ENCODE results near the gene STMN3. TPM values are rescaled to one million over a fixed set of nuclear protein-coding genes. Genes with fewer than 3 reads are reported as not detected.

The STMN3 gene
- total RNA-seq = 27.2 and 36.7 TPM in 2 replicates

DNA sequence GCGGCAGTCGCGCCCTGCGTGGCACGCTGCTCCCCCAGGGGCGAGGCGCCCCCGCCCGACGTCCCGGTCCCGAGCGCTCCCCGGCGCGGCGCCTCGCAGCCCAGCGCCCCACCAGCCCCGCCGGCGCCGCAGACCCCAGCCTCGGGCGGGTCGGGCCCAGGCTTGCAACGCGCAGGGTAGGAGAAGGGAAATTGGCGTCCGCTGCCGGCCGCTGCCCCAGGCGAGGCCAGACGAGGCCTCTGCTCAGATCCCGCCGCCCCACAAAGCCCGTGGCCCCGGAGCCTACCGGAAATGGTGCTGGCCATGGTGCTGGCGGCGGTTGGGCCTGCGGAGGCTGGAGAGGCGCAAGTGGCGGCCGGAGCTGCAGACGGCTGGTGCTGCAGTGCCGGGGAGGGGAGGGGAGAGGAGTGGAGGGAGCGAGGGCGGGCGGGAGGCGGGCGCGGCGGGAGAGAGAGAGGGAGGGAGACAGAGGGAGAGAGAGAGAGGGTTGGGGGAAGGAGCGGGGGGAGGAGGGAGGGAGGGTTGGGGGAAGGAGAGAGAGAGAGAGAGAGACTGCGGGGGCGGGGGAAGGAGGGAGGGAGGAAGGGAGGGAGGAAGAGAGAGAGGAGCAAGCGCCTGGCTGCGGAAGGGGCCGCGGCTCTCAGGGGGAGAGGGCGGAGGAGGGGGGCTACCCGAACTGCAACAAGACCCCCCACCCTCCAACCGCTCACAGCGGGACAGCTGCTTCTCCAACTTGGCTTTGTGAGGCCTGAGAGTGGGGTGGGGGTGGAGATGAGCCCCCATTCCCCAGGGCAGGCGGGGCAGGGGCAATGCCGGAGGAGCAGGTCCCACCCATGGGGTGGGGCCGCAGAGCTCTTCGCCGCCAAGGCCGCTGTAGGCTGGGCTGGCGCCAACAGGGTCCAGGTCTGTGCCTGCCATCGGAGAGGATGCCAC lies at the start of gene STMN3:
Gene STMN3 (minus strand): TSS at position 384 of the 933 bp plus-strand sequence. CDS start 79 bp downstream, at position 305.

DNA sequence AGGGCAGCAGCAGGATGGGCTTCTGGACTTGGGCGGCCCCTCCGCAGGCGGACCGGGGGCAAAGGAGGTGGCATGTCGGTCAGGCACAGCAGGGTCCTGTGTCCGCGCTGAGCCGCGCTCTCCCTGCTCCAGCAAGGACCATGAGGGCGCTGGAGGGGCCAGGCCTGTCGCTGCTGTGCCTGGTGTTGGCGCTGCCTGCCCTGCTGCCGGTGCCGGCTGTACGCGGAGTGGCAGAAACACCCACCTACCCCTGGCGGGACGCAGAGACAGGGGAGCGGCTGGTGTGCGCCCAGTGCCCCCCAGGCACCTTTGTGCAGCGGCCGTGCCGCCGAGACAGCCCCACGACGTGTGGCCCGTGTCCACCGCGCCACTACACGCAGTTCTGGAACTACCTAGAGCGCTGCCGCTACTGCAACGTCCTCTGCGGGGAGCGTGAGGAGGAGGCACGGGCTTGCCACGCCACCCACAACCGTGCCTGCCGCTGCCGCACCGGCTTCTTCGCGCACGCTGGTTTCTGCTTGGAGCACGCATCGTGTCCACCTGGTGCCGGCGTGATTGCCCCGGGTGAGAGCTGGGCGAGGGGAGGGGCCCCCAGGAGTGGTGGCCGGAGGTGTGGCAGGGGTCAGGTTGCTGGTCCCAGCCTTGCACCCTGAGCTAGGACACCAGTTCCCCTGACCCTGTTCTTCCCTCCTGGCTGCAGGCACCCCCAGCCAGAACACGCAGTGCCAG lies 43.6 kb upstream of the STMN3 start, which contains the start of gene TNFRSF6B:
Gene TNFRSF6B (plus strand): TSS at position 25 of the 729 bp plus-strand sequence. CDS start 116 bp downstream, at position 141.

DNA sequence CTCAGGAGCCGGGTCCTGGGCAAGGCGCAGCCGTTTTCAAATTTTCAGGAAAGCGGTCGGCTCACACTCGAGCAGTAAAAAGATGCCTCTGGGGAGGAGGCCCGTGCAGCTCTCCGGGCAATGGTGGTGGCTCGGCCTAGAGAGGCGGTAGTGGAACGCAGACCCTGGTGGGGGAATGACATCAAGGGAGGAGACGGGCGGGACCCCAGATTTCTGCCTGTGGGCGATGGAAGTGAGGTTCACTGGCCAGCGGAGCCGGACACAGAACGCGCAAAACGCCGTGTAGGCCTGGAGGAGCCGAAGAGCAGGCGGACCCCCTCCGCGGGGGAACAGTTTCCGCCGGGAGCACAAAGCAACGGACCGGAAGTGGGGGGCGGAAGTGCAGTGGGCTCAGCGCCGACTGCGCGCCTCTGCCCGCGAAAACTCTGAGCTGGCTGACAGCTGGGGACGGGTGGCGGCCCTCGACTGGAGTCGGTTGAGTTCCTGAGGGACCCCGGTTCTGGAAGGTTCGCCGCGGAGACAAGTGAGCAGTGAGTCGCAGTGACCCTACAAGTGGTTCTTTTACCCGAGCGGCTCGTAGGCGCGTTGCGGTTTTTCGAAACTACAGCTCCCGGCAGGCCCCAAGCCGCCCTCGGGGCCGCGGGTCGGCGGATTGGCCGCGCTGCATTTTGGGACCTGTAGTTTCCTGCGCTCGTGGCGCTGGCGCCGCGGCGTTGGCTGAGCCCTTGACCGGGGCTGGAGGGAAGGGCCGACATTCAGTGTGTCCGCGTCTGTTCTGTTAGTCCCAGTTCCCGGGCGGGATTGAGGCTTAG lies 4.9 kb upstream of the STMN3 start, which contains the start of gene RTEL1:
Gene RTEL1 (plus strand): TSS at position 376 of the 812 bp plus-strand sequence. CDS start 1,091 bp downstream, outside the sequence.

DNA sequence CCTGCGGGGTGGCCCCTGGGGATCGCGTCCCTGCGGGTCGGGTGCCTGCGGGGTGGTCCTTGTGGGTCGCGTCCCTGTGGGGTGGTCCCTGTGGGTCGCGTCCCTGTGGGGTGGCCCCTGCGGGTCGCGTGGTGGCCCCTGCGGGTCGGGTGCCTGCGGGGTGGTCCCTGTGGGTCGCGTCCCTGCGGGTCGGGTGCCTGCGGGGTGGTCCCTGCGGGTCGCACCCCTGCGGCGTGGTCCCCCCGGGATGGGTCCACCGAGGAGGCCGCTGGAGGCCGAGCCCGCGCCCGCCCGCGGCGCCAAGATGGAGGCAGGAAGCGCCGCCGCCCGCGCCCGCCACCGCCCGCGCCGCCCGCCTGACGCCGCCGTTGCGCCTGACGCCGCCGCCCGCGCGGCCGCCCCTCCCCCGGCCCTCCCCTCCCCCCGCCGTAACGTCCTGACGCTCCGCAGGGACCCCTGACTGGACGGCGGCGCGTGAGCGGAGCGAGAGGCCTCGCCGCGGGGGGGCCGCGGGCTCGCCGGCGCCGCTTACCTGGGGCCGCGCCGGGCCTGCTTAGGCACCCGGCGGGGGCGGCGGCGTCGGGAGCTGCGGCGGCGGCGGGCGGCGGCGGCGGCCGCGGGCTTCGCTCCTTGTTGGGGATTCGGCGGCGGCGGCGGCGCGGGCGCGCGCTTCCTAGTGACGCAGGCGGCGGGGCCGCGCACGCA lies 26.6 kb downstream of the STMN3 start, which contains the start of gene GMEB2:
Gene GMEB2 (minus strand): TSS at position 678 of the 705 bp plus-strand sequence. CDS start 7,704 bp downstream, outside the sequence.

Other genes with a start within 250 kb of the STMN3 start
- gene KCNQ2, start 180.8 kb downstream of the STMN3 start, total RNA-seq = under 0.01 TPM in 1 of 2 replicates, not detected in the other
- gene EEF1A2, start 154.3 kb downstream of the STMN3 start, total RNA-seq = 0.87 and 8.6 TPM in 2 replicates
- gene PPDPF, start 132.7 kb downstream of the STMN3 start, total RNA-seq = 56.0 and 105 TPM in 2 replicates
- 0.17 TPM in 1 of 2 replicates, not detected in the other for gene PTK6, start 116.0 kb downstream of the STMN3 start, total RNA-seq
- gene SRMS, start 105.7 kb downstream of the STMN3 start, total RNA-seq = not detected in 2 replicates
- gene FNDC11, start 99.3 kb downstream of the STMN3 start, total RNA-seq = 1.8 and 2.3 TPM in 2 replicates
- gene HELZ2, start 79.2 kb downstream of the STMN3 start, total RNA-seq = 49.3 and 67.3 TPM in 2 replicates
- gene GMEB2, start 26.3 kb downstream of the STMN3 start, total RNA-seq = 10.6 and 14.4 TPM in 2 replicates
- gene RTEL1, start 4.9 kb upstream of the STMN3 start, total RNA-seq = 12.2 and 14.7 TPM in 2 replicates
- gene TNFRSF6B, start 43.2 kb upstream of the STMN3 start, total RNA-seq = 24.3 and 66.5 TPM in 2 replicates
- 39.0 and 42.9 TPM in 2 replicates for gene ARFRP1, start 54.6 kb upstream of the STMN3 start, total RNA-seq
- 19.9 and 24.1 TPM in 2 replicates for gene ZGPAT, start 54.6 kb upstream of the STMN3 start, total RNA-seq
- 6.1 and 9.3 TPM in 2 replicates for gene LIME1, start 83.2 kb upstream of the STMN3 start, total RNA-seq
- 39.1 and 85.3 TPM in 2 replicates for gene SLC2A4RG, start 86.4 kb upstream of the STMN3 start, total RNA-seq
- 9.9 and 17.5 TPM in 2 replicates for gene ZBTB46, start 177.8 kb upstream of the STMN3 start, total RNA-seq
- not detected in 2 replicates for gene ABHD16B, start 208.1 kb upstream of the STMN3 start, total RNA-seq
- 194 and 202 TPM in 2 replicates for gene TPD52L2, start 211.8 kb upstream of the STMN3 start, total RNA-seq
- gene DNAJC5, start 241.7 kb upstream of the STMN3 start, total RNA-seq = 54.8 and 77.4 TPM in 2 replicates